NCI-H2196 (cell line): ENCODE data around the gene GATA3.
"Not testable (repeated sequence)": the region's sequence is repeated elsewhere in the genome, so short reads cannot be mapped to it uniquely, and the experiment has no call there.

Experiments
- DNase-seq: peaks from one replicate; lab custom pipeline; 2025; ENCODE audit not compliant: unreplicated experiment; lab: John Stamatoyannopoulos, UW

GATA3 gene

GRCh38 chr10:8054494-8055407, at the start of gene GATA3:
Gene GATA3, plus strand, starts transcription at chr10:8054688. Its CDS starts 968 bp downstream, at chr10:8055656.
- no peak for DNase-seq

GRCh38 chr10:8006274-8006999, 48.1 kb upstream of the GATA3 start:
- DNase-seq = no peak

GRCh38 chr10:8009031-8009430, 45.5 kb upstream of the GATA3 start:
- DNase-seq = no peak

GRCh38 chr10:8013006-8013405, 41.5 kb upstream of the GATA3 start:
- no peak for DNase-seq

- no peak for DNase-seq
These were observed 40.9 kb upstream of the GATA3 start for GRCh38 chr10:8013619-8014018.

- no peak for DNase-seq
These were observed 39.8 kb upstream of the GATA3 start for GRCh38 chr10:8014649-8015048.

GRCh38 chr10:8017277-8017676, 37.2 kb upstream of the GATA3 start:
- no peak for DNase-seq

GRCh38 chr10:8023321-8023720, 31.2 kb upstream of the GATA3 start:
- DNase-seq = no peak

GRCh38 chr10:8023851-8024250, 30.6 kb upstream of the GATA3 start:
- no peak for DNase-seq

- no peak for DNase-seq
These were observed 27.9 kb upstream of the GATA3 start for GRCh38 chr10:8026349-8027259.

GRCh38 chr10:8031211-8031610, 23.3 kb upstream of the GATA3 start:
- DNase-seq = not testable (repeated sequence)

GRCh38 chr10:8032558-8032957, 21.9 kb upstream of the GATA3 start:
- DNase-seq = no peak

- DNase-seq = no peak
These were observed 20.5 kb upstream of the GATA3 start for GRCh38 chr10:8033812-8034465.

GRCh38 chr10:8034466-8035005, 20.0 kb upstream of the GATA3 start:
- no peak for DNase-seq

GRCh38 chr10:8035006-8035640, 19.4 kb upstream of the GATA3 start:
- DNase-seq = no peak

- DNase-seq = no peak
These were observed 18.6 kb upstream of the GATA3 start for GRCh38 chr10:8035641-8036470.

GRCh38 chr10:8036506-8037198, 17.8 kb upstream of the GATA3 start:
- no peak for DNase-seq

- DNase-seq = no peak
These were observed 17.2 kb upstream of the GATA3 start for GRCh38 chr10:8037199-8037801.
